ENCODE results near the gene GPR143.

DNA sequence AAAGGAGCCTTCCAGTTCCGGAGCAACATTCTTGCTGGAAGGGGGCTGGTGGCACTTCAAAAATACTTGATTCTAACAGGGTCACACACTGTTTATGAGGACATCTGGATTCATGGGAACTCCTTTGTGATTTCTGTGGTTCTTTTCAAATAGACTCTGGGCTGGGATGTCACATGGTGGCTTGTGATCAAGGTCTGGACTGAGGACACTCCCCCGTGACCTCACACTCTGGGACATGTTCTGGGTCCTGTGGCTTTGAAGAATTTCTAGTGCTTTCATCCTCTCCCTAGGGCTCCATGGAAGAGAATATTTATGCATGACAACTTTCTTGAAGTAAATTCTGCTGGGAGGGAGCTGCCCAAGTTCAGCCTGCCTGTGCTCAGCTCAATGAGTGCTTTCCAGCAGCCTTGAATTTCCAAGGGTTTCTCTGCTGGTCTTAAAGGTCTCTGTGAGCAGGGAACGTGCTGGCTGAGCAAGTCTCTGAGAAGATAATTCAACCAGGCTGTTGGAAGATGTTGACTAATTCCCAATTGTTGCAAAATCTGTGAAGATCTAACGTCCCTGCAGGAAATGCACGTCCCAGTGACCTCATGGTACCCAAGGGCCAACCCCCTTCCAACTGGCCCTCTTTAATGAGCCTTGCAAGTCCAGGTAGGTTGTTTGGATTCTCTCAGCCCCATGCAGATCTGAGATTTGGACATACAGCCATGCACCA is 36.3 kb downstream of the GPR143 start:
- TF ChIP-seq FOXP2 (optimal IDR thresholded peaks at IDR 0.05; ENCODE audit: control extremely low read depth, extremely low read length, insufficient read depth) (no peak), POLR2AphosphoS5 (IDR thresholded peaks at IDR 0.05; ENCODE audit: borderline replicate concordance, low read depth, low read length) (no peak), EZH2 (IDR thresholded peaks at IDR 0.05) (no peak)

Measured in SK-N-MC (cell line).